IMR-90 (cell line): Measurements from ENCODE around the gene ATP4A. TPM values are rescaled to one million over a fixed set of nuclear protein-coding genes. Genes with fewer than 3 reads are reported as not detected.

Experiments used
- ATAC-seq: fragments of 200-7000 bp; cut with Tn5 transposase; 2 replicates; pipeline ENCODE4 v1.9.1; 2020; ENCODE audit warnings: low read depth, mild to moderate bottlenecking, moderate library complexity
- BruUV-seq: library from RNA; stranded (reverse); fragments of 400-500 nt; replicated peaks from 2 replicates; lab custom pipeline; 2021; lab: Mats Ljungman, UMichigan
- CTCF ChIA-PET: fragments of 300-600 bp; formaldehyde crosslinking; extraction: SDS; loops from one replicate; lab custom pipeline; 2021; ENCODE audit warnings: antibody characterized with exemption; lab: Yijun Ruan, JAX
- POLR2A ChIA-PET: fragments of 300-600 bp; sonication (Branson Sonifier 250); formaldehyde crosslinking; loops from one replicate; lab custom pipeline; 2022; ENCODE audit warnings: antibody characterized with exemption; ENCODE audit not compliant: unreplicated experiment; lab: Charles Lee
- DNase-seq: peaks from one replicate; pipeline ENCODE4 v3.0.0; 2013
- H2AFZ ChIP-seq: replicated peaks from 2 replicates; pipeline ENCODE3; 2013; ENCODE audit warnings: low read length, mild to moderate bottlenecking; ENCODE audit not compliant: poor library complexity
- H2AK5ac ChIP-seq: 2 replicates; pipeline ENCODE4 v1.6.1; 2013; ENCODE audit warnings: low read depth, low read length, inconsistent platforms
- H2AK9ac ChIP-seq: replicated peaks from 2 replicates; pipeline ENCODE3; 2013; ENCODE audit warnings: mild to moderate bottlenecking, low read depth, low read length, moderate library complexity; ENCODE audit not compliant: poor library complexity
- H2BK120ac ChIP-seq: 2 replicates; pipeline ENCODE4 v1.6.1; 2013; ENCODE audit warnings: low read depth, low read length, inconsistent platforms
- H2BK15ac ChIP-seq: 3 replicates; pipeline ENCODE4 v1.6.1; 2013; ENCODE audit warnings: low read depth, low read length, inconsistent platforms
- H2BK20ac ChIP-seq: 2 replicates; pipeline ENCODE4 v1.6.1; 2013; ENCODE audit warnings: low read depth, mild to moderate bottlenecking, inconsistent platforms, low read length, moderate library complexity
- H2BK5ac ChIP-seq: 2 replicates; pipeline ENCODE4 v1.6.1; 2013; ENCODE audit warnings: mild to moderate bottlenecking, low read depth, low read length, inconsistent platforms; ENCODE audit not compliant: poor library complexity, severe bottlenecking
- H3K14ac ChIP-seq: replicated peaks from 2 replicates; pipeline ENCODE4 v1.6.1; 2013; ENCODE audit warnings: low read depth, low read length, inconsistent platforms
- H3K18ac ChIP-seq: 2 replicates; pipeline ENCODE4 v1.6.1; 2013; ENCODE audit warnings: low read depth, low read length, control low read depth
- H3K23ac ChIP-seq: 2 replicates; pipeline ENCODE4 v1.6.1; 2013; ENCODE audit warnings: low read depth, low read length, inconsistent platforms
- H3K27ac ChIP-seq: 2 replicates; pipeline ENCODE4 v1.5.1; 2013; ENCODE audit warnings: mild to moderate bottlenecking, control low read depth, low read length; ENCODE audit not compliant: insufficient read depth
- H3K27me3 ChIP-seq: 2 replicates; pipeline ENCODE4 v1.6.1; 2013; ENCODE audit warnings: low read length; ENCODE audit not compliant: control insufficient read depth, insufficient read depth
- H3K36me3 ChIP-seq: 2 replicates; pipeline ENCODE4 v1.6.1; 2013; ENCODE audit warnings: low read length, mixed read lengths; ENCODE audit not compliant: control insufficient read depth, insufficient read depth
- H3K4ac ChIP-seq: 2 replicates; pipeline ENCODE4 v1.6.1; 2013; ENCODE audit warnings: low read depth, low read length, inconsistent platforms
- H3K4me1 ChIP-seq: 2 replicates; pipeline ENCODE4 v1.6.1; 2013; ENCODE audit warnings: low read length, mixed read lengths; ENCODE audit not compliant: control insufficient read depth, insufficient read depth
- H3K4me2 ChIP-seq: 2 replicates; pipeline ENCODE4 v1.6.1; 2013; ENCODE audit warnings: low read depth, mild to moderate bottlenecking, control low read depth, low read length, moderate library complexity
- H3K4me3 ChIP-seq: 2 replicates; pipeline ENCODE4 v1.5.1; 2013; ENCODE audit warnings: low read depth, mild to moderate bottlenecking, control low read depth, low read length, moderate library complexity; ENCODE audit not compliant: insufficient read depth
- H3K56ac ChIP-seq: 2 replicates; pipeline ENCODE4 v1.6.1; 2013; ENCODE audit warnings: low read length, inconsistent platforms; ENCODE audit not compliant: insufficient read depth; ENCODE audit errors: extremely low read depth
- H3K79me1 ChIP-seq, 2 experiments: 2 replicates each; pipeline ENCODE4 v1.6.1; 2013; ENCODE audit warnings: low read length in 2 of 2, inconsistent platforms in 1 of 2, low read depth in 1 of 2
- H3K9ac ChIP-seq: 2 replicates; pipeline ENCODE4 v1.6.1; 2013; ENCODE audit warnings: low read depth, low read length, control low read depth
- H3K9me1 ChIP-seq: 2 replicates; pipeline ENCODE4 v1.6.1; 2013; ENCODE audit warnings: low read length, inconsistent platforms; ENCODE audit not compliant: insufficient read depth
- H3K9me3 ChIP-seq: 2 replicates; pipeline ENCODE4 v1.6.1; 2013; ENCODE audit warnings: low read length; ENCODE audit not compliant: control insufficient read depth, insufficient read depth
- H4K20me1 ChIP-seq: 2 replicates; pipeline ENCODE4 v1.6.1; 2013; ENCODE audit warnings: low read length, inconsistent platforms; ENCODE audit not compliant: insufficient read depth
- H4K5ac ChIP-seq: 2 replicates; pipeline ENCODE4 v1.6.1; 2013; ENCODE audit warnings: mild to moderate bottlenecking, low read depth, low read length, control low read depth
- H4K8ac ChIP-seq, 2 experiments: 2 replicates each; pipeline ENCODE4 v1.6.1; 2013; ENCODE audit warnings: low read depth in 2 of 2, low read length in 2 of 2, control low read depth in 1 of 2, inconsistent platforms in 1 of 2
- H4K91ac ChIP-seq: 2 replicates; pipeline ENCODE4 v1.6.1; 2013; ENCODE audit warnings: low read depth, low read length, inconsistent platforms; ENCODE audit not compliant: insufficient read depth
- BHLHE40 ChIP-seq: fragments of 150-350 bp; IDR thresholded peaks from 2 replicates; pipeline ENCODE4 v1.6.1; 2016; ENCODE audit warnings: mild to moderate bottlenecking, low read depth, low read length
- CEBPB ChIP-seq: IDR thresholded peaks from 2 replicates; pipeline ENCODE4 v1.6.1; 2012; ENCODE audit warnings: low read depth, low read length, improper control_type of control experiment
- CTCF ChIP-seq: conservative IDR thresholded peaks from 2 replicates; pipeline ENCODE4 v1.5.1; 2012; ENCODE audit warnings: mild to moderate bottlenecking, low read depth, low read length, improper control_type of control experiment
- FOS ChIP-seq: fragments of 150-350 bp; IDR thresholded peaks from 2 replicates; pipeline ENCODE4 v1.6.1; 2016; ENCODE audit warnings: low read depth, low read length
- MAZ ChIP-seq: IDR thresholded peaks from 2 replicates; pipeline ENCODE4 v1.6.1; 2012; ENCODE audit warnings: low read depth, mild to moderate bottlenecking, low read length, improper control_type of control experiment, moderate library complexity, borderline replicate concordance
- MXI1 ChIP-seq: IDR thresholded peaks from 2 replicates; pipeline ENCODE4 v1.6.1; 2012; ENCODE audit warnings: low read depth, mild to moderate bottlenecking, low read length, moderate library complexity, borderline replicate concordance
- POLR2A ChIP-seq: IDR thresholded peaks from 2 replicates; pipeline ENCODE4 v1.6.1; 2012; ENCODE audit warnings: mild to moderate bottlenecking, low read depth, low read length
- RCOR1 ChIP-seq: IDR thresholded peaks from 2 replicates; pipeline ENCODE4 v1.6.1; 2012; ENCODE audit warnings: mild to moderate bottlenecking, low read length, improper control_type of control experiment; ENCODE audit not compliant: insufficient replicate concordance
- RFX5 ChIP-seq: IDR thresholded peaks from 2 replicates; pipeline ENCODE4 v1.8.0; 2012; ENCODE audit warnings: low read depth, mild to moderate bottlenecking, low read length, moderate library complexity
- SMC3 ChIP-seq: fragments of 150-350 bp; IDR thresholded peaks from 2 replicates; pipeline ENCODE4 v1.6.1; 2016; ENCODE audit warnings: low read depth, mild to moderate bottlenecking, antibody characterized with exemption, low read length, moderate library complexity
- USF2 ChIP-seq: fragments of 150-350 bp; IDR thresholded peaks from 2 replicates; pipeline ENCODE4 v1.6.1; 2017; ENCODE audit warnings: mild to moderate bottlenecking, antibody characterized with exemption, low read length, low read depth
- WGBS, 2 experiments: methylation state at CpG; one replicate each; pipeline versions ENCODE4 v1.1.5 to v1.1.7; 2013; ENCODE audit warnings: missing lambda C conversion rate in 2 of 2; ENCODE audit not compliant: insufficient read length in 1 of 2; ENCODE audit errors: extremely low coverage in 2 of 2; 5-methylcytosine and 5-hydroxymethylcytosine counted together
- dilution Hi-C: fragments of 300-500 bp; cut with HindIII; formaldehyde crosslinking; loops from one replicate; pipeline ENCODE4 v1.14.3; 2018; ENCODE audit warnings: low sequenced_read_pairs; ENCODE audit not compliant: unreplicated experiment
- in situ Hi-C: fragments of 300-500 bp; cut with MboI; formaldehyde crosslinking; loops from 3 replicates; pipeline ENCODE4 v1.14.3; 2019; ENCODE audit warnings: low sequenced_read_pairs, inconsistent platforms, mixed read lengths
- intact Hi-C: fragments of 100-400 bp; cut with micrococcal nuclease; formaldehyde crosslinking; loops from 2 replicates; pipeline ENCODE4 v1.10.0; 2022
- polyA plus RNA-seq, 3 experiments: library from polyadenylated mRNA; depleted of rRNA; stranded (reverse); fragments of >200 nt; gene quantifications; 2 replicates each; pipeline ENCODE4 v1.2.3, GENCODE V29; 2012; ENCODE audit warnings: low replicate concordance in 1 of 3
- total RNA-seq: library from RNA; depleted of rRNA; stranded (reverse); fragments of >200 nt; gene quantifications from 2 replicates; pipeline ENCODE4 v1.2.3, GENCODE V29; 2012

ATP4A gene
- total and polyA plus RNA-seq, 2 of the 4 experiments (the other 2 are of a cell fraction) = not detected

GRCh38 chr19:35612559-35613321 lies 49.3 kb upstream of the ATP4A start, which contains the start of gene HAUS5:
Gene HAUS5 (plus strand): TSS chr19:35612735. CDS start chr19:35612795, 60 bp downstream.
- H4K91ac ChIP-seq = no peak within 1 kb of the TSS; the same call in 1 of the 2 replicates
- H3K23ac ChIP-seq = peak within 1 kb of the TSS; percentile 90
- H2BK5ac ChIP-seq = no peak within 1 kb of the TSS
- H2BK15ac ChIP-seq = no peak within 1 kb of the TSS
- peaks cover 3% of the 10 kb centered on the region; the same call in 1 of the 2 replicates for H3K36me3 ChIP-seq
- peak within 1 kb of the TSS; percentile 87 for H3K14ac ChIP-seq
- ChIA-PET CTCF (interaction anchor here (0.8 kb wide), 1 partner anchor 21 kb away, joined by 3 read pairs; no protein-coding TSS in a partner anchor), POLR2A (interaction anchor here (0.5 to 0.6 kb wide), 2 partner anchors 33 to 42 kb away, joined by 3 read pairs; no protein-coding TSS in a partner anchor)
- H3K4me3 ChIP-seq = peak within 1 kb of the TSS; percentile 78
- H2AK9ac ChIP-seq = peak within 1 kb of the TSS; percentile 89
- peaks cover 0 to 11% of the 10 kb centered on the region in 2 experiments; a peak in 1 of 4 replicates for H3K79me1 ChIP-seq
- WGBS, 2 experiments = 0% methylated on average over 8 of the region's 47 CpGs; no CpG with 5 or more reads in 1 of the 2 experiments
- intact Hi-C loops = no loop called here
- no peak within 1 kb of the TSS; the same call in 1 of the 2 replicates for H2BK120ac ChIP-seq
- no peaks in the 10 kb centered on the region for H3K27me3 ChIP-seq
- no peak within 1 kb of the TSS for H3K18ac ChIP-seq
- H4K20me1 ChIP-seq = no peaks in the 10 kb centered on the region
- peak within 1 kb of the TSS; percentile 69 for H3K9ac ChIP-seq
- H2AFZ ChIP-seq = peak within 1 kb of the TSS; percentile 100
- no peak within 1 kb of the TSS for H2BK20ac ChIP-seq
- peak; percentile 100 for ATAC-seq
- TF ChIP-seq MAZ = peak; percentile 56; the same call in 1 of the 2 replicates
- TF ChIP-seq BHLHE40 = peak; percentile 74; the same call in 1 of the 2 replicates
- TF ChIP-seq FOS = peak; percentile 80
- 0 out of 2 replicates have a peak, but pooled peaks have one; percentile 26 for TF ChIP-seq CEBPB
- no peak for TF ChIP-seq POLR2A
- TF ChIP-seq RCOR1 = no peak
- peak; percentile 23; the same call in 1 of the 2 replicates for TF ChIP-seq CTCF
- peak; percentile 87 for TF ChIP-seq MXI1
- TF ChIP-seq SMC3 = no peak
- TF ChIP-seq USF2 = 0 out of 2 replicates have a peak, but pooled peaks have one; percentile 23
- peak; percentile 100 for TF ChIP-seq RFX5
- peak within 1 kb of the TSS; percentile 54; the same call in 1 of the 2 replicates for H2AK5ac ChIP-seq
- no TSS peak for BruUV-seq
- DNase-seq = peak; percentile 87
- H3K56ac ChIP-seq = peak within 1 kb of the TSS; percentile 88
- peak within 1 kb of the TSS; percentile 79 for H3K4ac ChIP-seq
- peak within 1 kb of the TSS; percentile 97 for H3K4me2 ChIP-seq
- H3K27ac ChIP-seq = peak within 1 kb of the TSS; percentile 38; the same call in 1 of the 2 replicates
- in situ Hi-C loops = no loop called here
- H3K4me1 ChIP-seq = no peaks in the 10 kb centered on the region
- peaks cover 7% of the 10 kb centered on the region; the same call in 1 of the 2 replicates for H3K9me1 ChIP-seq
- dilution Hi-C loops = no loop called here
- H4K5ac ChIP-seq = peak within 1 kb of the TSS; percentile 70
- peak within 1 kb of the TSS; percentile 48 to 81 for H4K8ac ChIP-seq
- H3K9me3 ChIP-seq = peaks cover 4% of the 10 kb centered on the region
